SK-N-MC (cell line): ENCODE results near the gene IP6K2.

Experiments
- EZH2 ChIP-seq: fragments of 200-600 bp; sonication (generic); IDR thresholded peaks from one replicate; pipeline ENCODE4 v1.6.1; 2017; ENCODE audit warnings: antibody characterized with exemption
- FOXP2 ChIP-seq: optimal IDR thresholded peaks from 2 replicates; pipeline ENCODE3; 2011; ENCODE audit warnings: mild to moderate bottlenecking, moderate library complexity; ENCODE audit not compliant: insufficient read depth; ENCODE audit errors: extremely low read length, control extremely low read depth
- POLR2AphosphoS5 ChIP-seq: IDR thresholded peaks from 2 replicates; pipeline ENCODE4 v1.6.1; 2012; ENCODE audit warnings: mild to moderate bottlenecking, low read depth, low read length, borderline replicate concordance

- TF ChIP-seq EZH2 (no peak), POLR2AphosphoS5 (no peak), FOXP2 (no peak)
Observed at GRCh38 chr3:48748754-48749153, 31.7 kb upstream of the IP6K2 start.
